Fibroblast of villous mesenchyme (primary cell): ENCODE measurements around the gene RAPGEF3. TPM values are rescaled to one million over a fixed set of nuclear protein-coding genes. Genes with fewer than 3 reads are reported as not detected.

Experiments
- DNase-seq: peaks from one replicate; pipeline ENCODE4 v3.0.0-alpha.2; 2010; ENCODE audit warnings: low read depth
- H3K4me3 ChIP-seq: 2 replicates; pipeline ENCODE4 v1.5.1; 2011; ENCODE audit warnings: low read depth, mild to moderate bottlenecking, low read length
- CTCF ChIP-seq: IDR thresholded peaks from 2 replicates; pipeline ENCODE4 v1.5.1; 2012; ENCODE audit warnings: low read depth, mild to moderate bottlenecking, low read length; ENCODE audit not compliant: insufficient read depth
- total RNA-seq: library from RNA; depleted of rRNA; stranded (reverse); fragments of >200 nt; gene quantifications from 2 replicates; pipeline ENCODE4 v1.2.3, GENCODE V29; 2012

The RAPGEF3 gene
- total RNA-seq, 1 donor, result 9.1 TPM

GRCh38 chr12:47712171-47712570 lies 46.5 kb downstream of the RAPGEF3 start:
- H3K4me3 ChIP-seq, result no peak overlapping the region
- DNase-seq, result no peak
- no peak for TF ChIP-seq CTCF

GRCh38 chr12:47711448-47711847 lies 47.2 kb downstream of the RAPGEF3 start:
- DNase-seq, result no peak
- no peak for TF ChIP-seq CTCF
- H3K4me3 ChIP-seq, result no peak overlapping the region

- H3K4me3 ChIP-seq, result no peak overlapping the region
- no peak for DNase-seq
- no peak for TF ChIP-seq CTCF
These were observed 48.4 kb downstream of the RAPGEF3 start for GRCh38 chr12:47710278-47710677.

GRCh38 chr12:47709671-47710070 lies 49.0 kb downstream of the RAPGEF3 start:
- no peak overlapping the region for H3K4me3 ChIP-seq
- TF ChIP-seq CTCF, result no peak
- DNase-seq, result no peak

GRCh38 chr12:47709237-47709636 lies 49.4 kb downstream of the RAPGEF3 start:
- no peak overlapping the region for H3K4me3 ChIP-seq
- no peak for DNase-seq
- TF ChIP-seq CTCF, result no peak

- no peak for TF ChIP-seq CTCF
- no peak overlapping the region for H3K4me3 ChIP-seq
- no peak for DNase-seq
These were observed 50.7 kb downstream of the RAPGEF3 start for GRCh38 chr12:47707905-47708543.

- no peak for DNase-seq
- no peak overlapping the region for H3K4me3 ChIP-seq
- TF ChIP-seq CTCF, result no peak
These were observed 51.3 kb downstream of the RAPGEF3 start for GRCh38 chr12:47707355-47707754.
